Femur (tissue), 1 donor: ENCODE results near the gene SCNN1G.
"Not testable (repeated sequence)": the region's sequence is repeated elsewhere in the genome, so short reads cannot be mapped to it uniquely, and the experiment has no call there.

ENCODE experiments used
- DNase-seq: peaks from one replicate; pipeline ENCODE4 v3.0.0-alpha.2; 2017

Gene SCNN1G

DNA sequence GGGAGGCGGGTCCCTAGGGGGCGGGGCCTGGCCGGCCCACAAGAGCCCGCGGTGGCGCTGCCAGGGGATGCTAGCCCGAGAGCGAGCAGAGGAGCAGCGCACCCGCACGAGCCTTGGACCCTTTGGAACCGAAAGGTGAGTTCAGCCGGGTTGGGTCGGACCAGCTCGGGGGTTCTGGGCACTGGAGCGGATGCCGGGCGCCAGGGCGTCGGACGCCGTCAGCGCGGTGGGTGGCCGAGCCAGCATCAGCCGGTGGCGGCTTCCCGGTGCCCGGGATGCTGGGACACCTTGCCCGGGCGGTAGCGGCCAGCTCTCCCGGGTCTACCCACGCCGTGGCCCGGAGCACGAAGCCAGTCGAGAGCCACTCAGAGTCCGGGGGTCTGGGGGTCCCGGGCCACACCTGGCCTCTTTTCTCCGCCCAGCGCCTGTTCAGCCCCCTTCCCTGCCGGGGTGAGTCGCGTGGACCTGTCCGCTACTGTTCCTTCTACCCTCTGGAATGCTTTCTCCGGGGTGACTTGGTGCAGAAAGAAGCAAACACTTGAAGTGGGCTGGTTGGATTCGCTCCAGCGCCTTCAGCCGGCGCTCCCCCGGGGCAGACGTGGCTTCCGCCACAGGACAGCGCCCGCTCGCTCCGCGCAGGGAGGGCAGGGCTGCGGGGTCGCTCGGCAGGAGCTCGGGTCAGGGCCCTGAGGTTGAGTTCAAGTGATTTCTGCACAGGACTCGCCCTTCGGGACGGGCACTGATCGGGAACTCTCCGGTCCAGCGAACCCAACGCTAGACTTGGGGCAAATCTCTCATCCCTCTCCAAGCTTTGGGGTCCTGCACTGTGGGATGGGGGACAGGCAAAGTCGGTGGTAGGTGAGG, at the start of gene SCNN1G:
Gene SCNN1G, plus strand, starts transcription at position 67 of the 864 bp plus-strand sequence. CDS start 3,527 bp downstream, outside the sequence.
- DNase-seq, result peak; percentile 25

DNA sequence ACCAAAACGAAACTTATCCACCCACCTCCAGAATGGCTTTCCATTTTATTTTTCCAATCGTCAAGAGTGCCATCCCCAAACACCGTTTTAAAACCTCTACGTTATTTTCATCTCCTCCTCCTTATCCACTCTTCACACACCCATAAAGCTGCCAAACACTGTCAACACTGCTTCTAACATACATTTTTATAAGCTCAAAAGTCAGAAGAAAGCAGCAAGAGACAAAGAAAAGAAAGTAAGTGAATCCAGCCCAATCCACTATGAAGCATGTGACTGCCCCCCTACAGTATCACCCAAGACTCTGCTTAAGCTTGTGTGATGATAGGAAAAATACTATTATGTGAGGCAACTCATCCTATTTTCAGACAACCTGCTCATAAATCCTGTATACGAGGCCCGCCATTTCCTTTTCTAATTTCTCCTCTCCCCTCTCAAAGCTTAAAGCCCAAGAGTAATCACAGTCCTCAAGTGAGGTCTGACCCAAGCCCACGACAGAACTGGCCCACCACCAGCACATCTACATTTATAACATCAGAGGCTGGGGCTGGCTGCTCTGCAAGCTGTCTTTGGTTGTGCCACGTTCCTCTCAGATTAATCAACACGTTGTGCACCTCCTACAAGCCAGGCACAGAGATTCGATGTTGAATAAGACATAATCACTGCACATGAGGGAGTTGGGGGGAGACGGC, 49.6 kb upstream of the SCNN1G start:
- no peak for DNase-seq

DNA sequence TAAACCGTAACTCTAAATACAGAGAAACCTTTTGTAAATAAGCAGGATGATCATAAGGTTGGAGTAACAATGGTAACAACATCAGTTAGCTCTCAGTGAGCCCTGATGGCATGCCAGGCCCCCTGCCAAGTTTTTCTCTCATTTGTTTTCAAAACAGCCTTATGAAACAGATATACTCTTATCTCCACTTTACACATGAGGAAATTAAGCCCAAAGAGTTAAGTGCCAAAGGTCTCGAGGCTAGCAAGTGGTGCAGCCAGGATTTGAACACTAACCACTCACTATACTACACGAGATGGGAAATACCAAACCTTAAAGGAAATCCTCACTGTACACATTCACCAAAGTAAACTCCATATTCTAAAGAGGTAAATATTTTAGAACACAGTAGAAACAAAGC, 48.3 kb upstream of the SCNN1G start:
- DNase-seq, result no peak

DNA sequence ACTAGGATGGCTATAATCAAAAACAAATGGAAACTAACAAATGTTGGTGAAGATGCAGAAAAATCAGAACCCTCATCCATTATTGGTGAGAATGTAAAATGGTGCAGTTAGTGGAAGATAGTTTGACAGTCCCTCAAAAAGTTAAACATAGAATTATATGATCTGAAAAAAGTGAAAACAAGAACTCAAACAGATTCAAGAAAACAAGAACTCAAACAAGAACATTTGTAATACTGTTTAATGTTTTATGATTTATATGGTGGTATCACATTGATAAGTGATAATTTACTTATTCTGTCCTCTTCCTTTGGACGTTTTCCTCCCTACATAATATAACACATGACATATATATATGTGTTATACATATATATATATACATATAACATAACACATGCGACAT, 45.3 kb upstream of the SCNN1G start:
- no peak for DNase-seq

DNA sequence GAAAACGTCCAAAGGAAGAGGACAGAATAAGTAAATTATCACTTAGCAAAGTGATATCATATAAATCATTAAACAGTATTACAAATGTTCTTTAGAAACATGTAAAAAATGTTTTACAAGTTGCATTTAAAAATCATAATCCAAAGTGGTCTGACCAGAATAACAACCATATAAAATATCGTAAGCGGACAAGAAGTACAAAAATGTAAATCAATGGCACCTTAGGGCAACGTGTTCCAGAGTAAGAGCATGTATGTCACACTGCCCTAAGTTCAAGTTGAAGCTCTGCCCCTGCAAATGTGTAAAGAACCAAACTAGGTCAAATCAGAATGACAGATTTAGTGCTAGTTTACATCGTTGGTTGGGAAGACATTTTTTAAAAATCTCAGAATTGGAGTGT, 44.7 kb upstream of the SCNN1G start:
- DNase-seq, result no peak

GRCh38 chr16:23140107-23140506, 42.4 kb upstream of the SCNN1G start:
- DNase-seq, result no peak

GRCh38 chr16:23141033-23141432, 41.5 kb upstream of the SCNN1G start:
- DNase-seq, result no peak

- no peak for DNase-seq
Measured at GRCh38 chr16:23141500-23141899, 41.0 kb upstream of the SCNN1G start.

- DNase-seq, result no peak
Measured at GRCh38 chr16:23141959-23142740, 40.4 kb upstream of the SCNN1G start.

- DNase-seq, result no peak
Measured at GRCh38 chr16:23143391-23143790, 39.2 kb upstream of the SCNN1G start.

DNA sequence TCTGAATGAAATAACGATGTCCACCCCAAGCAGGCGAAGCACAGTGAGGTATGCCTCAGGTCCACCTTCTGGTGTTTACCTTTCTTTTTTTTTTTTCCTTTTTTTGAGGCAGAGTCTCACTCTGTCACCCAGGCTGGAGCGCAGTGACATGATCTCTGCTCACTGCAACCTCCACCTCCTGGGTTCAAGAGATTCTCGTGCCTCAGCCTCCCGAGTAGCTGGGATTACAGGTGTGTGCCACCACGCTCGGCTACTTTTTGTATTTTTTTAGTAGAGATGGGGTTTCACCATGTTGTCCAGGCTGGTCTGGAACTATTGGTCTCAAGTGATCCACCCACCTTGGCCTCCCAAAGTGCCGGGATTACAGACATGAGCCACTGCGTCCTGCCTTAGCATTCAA, 38.2 kb upstream of the SCNN1G start:
- DNase-seq, result not testable (repeated sequence)

- DNase-seq, result no peak
Measured at GRCh38 chr16:23145186-23145585, 37.4 kb upstream of the SCNN1G start.

- no peak for DNase-seq
Measured at GRCh38 chr16:23145608-23146007, 36.9 kb upstream of the SCNN1G start.

- no peak for DNase-seq
Measured at GRCh38 chr16:23146877-23147601, 35.5 kb upstream of the SCNN1G start.

- DNase-seq, result no peak
Measured at GRCh38 chr16:23147666-23148065, 34.9 kb upstream of the SCNN1G start.

DNA sequence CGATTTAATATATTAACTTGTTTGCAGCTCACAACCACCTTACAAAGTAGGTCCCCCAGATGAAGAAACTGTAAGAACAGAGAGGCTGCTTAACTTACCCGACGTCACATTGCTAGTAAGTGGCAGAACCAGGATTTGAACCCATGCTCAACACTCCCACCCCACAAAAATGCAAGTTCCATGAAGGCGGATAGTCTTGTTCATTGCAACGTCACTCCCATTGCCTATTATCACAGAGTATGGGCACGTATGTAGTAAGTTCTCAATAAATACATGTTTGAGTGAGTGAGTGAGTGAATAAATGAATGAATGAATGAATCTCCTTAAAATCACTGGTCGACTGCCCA, 34.4 kb upstream of the SCNN1G start:
- no peak for DNase-seq

DNA sequence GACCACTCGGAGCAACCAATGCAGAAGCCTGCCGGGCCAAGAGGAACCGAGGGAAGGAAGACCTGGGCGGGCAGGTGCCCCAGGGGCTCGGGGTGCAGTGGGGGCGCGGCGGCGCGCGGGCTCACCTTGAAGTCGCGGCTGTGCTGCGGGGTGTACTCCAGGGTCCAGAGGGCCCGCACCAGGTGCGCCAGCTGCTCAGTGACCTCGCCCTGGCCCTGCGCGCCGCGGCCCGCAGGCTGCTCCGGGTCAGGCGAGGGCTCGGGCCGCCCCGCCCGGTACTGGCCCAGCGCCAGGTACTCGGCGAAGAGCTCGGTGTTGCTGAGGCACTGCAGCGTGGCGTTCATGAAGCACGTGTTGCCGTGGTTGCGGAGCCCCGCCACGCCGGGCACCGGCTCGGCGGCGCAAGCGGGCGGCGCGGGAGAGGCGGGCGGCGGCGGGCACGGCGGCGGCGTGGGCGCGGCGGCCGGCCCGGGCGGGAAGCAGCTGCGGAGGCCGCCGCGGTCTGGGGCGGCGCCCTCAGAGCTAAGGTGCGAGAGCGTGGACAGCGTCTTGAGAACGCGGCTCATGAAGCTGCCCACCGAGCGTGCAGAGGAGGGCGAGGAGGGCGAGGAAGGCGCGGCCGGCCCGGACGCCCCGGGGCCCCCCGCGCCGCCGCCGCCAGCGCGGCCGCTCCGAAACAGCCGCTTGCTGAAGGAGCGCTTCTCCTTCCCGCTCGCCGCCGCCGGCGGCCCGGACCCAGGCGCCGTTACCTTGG, 33.9 kb upstream of the SCNN1G start:
- DNase-seq, result peak; percentile 71

GRCh38 chr16:23149267-23149992, 33.1 kb upstream of the SCNN1G start, which contains the start of gene USP31:
Gene USP31 (minus strand): TSS chr16:23149452. CDS start chr16:23149270, 182 bp downstream.
- DNase-seq, result peak; percentile 97

- no peak for DNase-seq
Measured at GRCh38 chr16:23149993-23150364, 32.6 kb upstream of the SCNN1G start.

GRCh38 chr16:23152386-23153178, 30.0 kb upstream of the SCNN1G start:
- no peak for DNase-seq
